Mucosa of rectum (tissue), 2 donors: ENCODE measurements around the gene DDX50.
"Not testable (repeated sequence)": the region's sequence is repeated elsewhere in the genome, so short reads cannot be mapped to it uniquely, and the experiment has no call there.

ENCODE experiments used
- H3K27ac ChIP-seq, 2 donors: one replicate each; pipeline ENCODE4 v1.7.0; 2013; ENCODE audit warnings: inconsistent platforms in 2 of 2, low read depth in 2 of 2, low read length in 2 of 2
- H3K27me3 ChIP-seq, 2 donors: one replicate each; pipeline ENCODE4 v1.7.0; 2013; ENCODE audit warnings: low read length in 2 of 2; ENCODE audit not compliant: control insufficient read depth in 2 of 2, insufficient read depth in 2 of 2
- H3K36me3 ChIP-seq, 2 donors: one replicate each; pipeline ENCODE4 v1.7.0; 2013; ENCODE audit warnings: low read length in 2 of 2; ENCODE audit not compliant: control insufficient read depth in 2 of 2, insufficient read depth in 2 of 2
- H3K4me1 ChIP-seq, 2 donors: one replicate each; pipeline ENCODE4 v1.7.0; 2013; ENCODE audit warnings: low read length in 2 of 2, mild to moderate bottlenecking in 1 of 2; ENCODE audit not compliant: control insufficient read depth in 2 of 2, insufficient read depth in 2 of 2
- H3K4me3 ChIP-seq, 2 donors: one replicate each; pipeline ENCODE4 v1.7.0; 2013; ENCODE audit warnings: low read length in 2 of 2
- H3K9ac ChIP-seq, 2 donors: one replicate each; pipeline ENCODE4 v1.7.0; 2013; ENCODE audit warnings: low read length in 2 of 2, low read depth in 1 of 2, mild to moderate bottlenecking in 1 of 2
- H3K9me3 ChIP-seq, 2 donors: one replicate each; pipeline ENCODE4 v1.7.0; 2013; ENCODE audit warnings: low read length in 2 of 2; ENCODE audit not compliant: control insufficient read depth in 2 of 2
- donor health status: healthy.
- donor health status: Normal muscosa, but diverticular disease.

Gene DDX50, protein sequence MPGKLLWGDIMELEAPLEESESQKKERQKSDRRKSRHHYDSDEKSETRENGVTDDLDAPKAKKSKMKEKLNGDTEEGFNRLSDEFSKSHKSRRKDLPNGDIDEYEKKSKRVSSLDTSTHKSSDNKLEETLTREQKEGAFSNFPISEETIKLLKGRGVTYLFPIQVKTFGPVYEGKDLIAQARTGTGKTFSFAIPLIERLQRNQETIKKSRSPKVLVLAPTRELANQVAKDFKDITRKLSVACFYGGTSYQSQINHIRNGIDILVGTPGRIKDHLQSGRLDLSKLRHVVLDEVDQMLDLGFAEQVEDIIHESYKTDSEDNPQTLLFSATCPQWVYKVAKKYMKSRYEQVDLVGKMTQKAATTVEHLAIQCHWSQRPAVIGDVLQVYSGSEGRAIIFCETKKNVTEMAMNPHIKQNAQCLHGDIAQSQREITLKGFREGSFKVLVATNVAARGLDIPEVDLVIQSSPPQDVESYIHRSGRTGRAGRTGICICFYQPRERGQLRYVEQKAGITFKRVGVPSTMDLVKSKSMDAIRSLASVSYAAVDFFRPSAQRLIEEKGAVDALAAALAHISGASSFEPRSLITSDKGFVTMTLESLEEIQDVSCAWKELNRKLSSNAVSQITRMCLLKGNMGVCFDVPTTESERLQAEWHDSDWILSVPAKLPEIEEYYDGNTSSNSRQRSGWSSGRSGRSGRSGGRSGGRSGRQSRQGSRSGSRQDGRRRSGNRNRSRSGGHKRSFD

DNA sequence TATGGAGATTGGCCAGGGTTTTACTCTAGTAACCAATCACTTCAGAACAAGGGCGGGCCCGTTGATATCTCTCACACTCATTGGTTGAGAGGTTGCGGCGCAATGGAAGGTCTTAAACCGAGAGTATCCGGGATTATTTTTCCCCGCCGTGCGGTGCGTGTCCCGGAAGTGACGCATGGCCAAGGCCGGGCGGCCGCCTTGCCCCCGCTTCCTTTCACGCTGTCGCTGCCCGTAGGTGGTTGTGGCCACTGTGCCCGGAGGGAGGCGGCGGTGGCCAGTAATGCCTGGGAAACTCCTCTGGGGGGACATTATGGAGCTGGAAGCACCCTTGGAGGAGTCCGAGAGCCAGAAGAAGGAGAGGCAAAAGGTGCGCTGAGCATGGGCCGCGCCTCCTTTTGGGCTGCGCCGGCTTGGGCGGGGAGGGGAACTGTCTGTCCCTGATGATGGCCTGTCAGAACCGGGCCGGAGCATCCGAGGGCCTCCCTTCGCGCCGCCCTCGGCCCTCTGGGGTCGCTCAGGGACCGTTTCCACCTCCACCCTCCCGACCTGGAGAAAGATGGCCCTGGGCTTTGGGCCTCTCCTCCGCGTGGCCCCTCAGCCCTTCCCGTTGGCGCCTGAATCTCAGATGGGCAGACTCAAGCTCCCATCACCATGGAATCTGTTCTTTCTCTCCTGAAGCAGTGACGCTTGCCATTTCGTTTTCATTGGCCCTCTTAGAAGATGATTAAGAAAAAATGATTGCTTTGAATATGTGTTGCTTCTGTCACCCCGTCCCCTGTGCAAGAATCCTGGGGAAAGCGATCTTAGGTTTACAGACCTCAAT is at the start of gene DDX50:
Gene DDX50 (plus strand): TSS at position 211 of the 823 bp plus-strand sequence. CDS start 70 bp downstream, at position 281.
- Histone ChIP-seq H3K9ac (peak within 1 kb of the TSS; percentile 92 to 95), H3K4me1 (peaks cover 3 to 17% of the 10 kb centered on the region in 2 donors), H3K9me3 (no peaks in the 10 kb centered on the region), H3K4me3 (peak within 1 kb of the TSS; percentile 82 to 95), H3K36me3 (no peaks in the 10 kb centered on the region), H3K27me3 (no peaks in the 10 kb centered on the region), H3K27ac (peak within 1 kb of the TSS; percentile 98 to 99)

DNA sequence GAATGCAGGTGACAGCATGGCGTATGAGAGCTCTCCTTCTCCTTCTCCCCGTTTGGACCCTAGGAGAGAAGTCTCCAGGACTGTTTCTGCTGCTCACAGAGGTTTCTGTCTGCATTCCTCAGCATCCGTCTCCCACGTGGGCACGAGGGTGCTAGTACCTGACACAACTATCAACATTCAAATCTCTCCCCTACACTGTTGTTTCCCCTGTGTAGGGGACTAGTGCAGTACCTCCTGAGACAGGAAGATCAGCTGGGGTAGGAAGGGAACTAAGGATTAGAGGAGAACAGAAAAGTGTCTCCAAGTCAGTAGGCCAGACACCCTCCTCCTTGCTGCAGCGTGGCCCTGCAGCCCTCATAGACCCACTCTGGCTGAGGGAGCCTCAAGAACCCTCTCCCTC is 44.8 kb upstream of the DDX50 start:
- Histone ChIP-seq H3K36me3 (no peaks in the 10 kb centered on the region), H3K4me3 (no peak overlapping the region), H3K27me3 (no peaks in the 10 kb centered on the region), H3K9ac (no peak overlapping the region), H3K27ac (no peak overlapping the region), H3K4me1 (no peaks in the 10 kb centered on the region), H3K9me3 (peaks cover 3% of the 10 kb centered on the region in 2 donors)

DNA sequence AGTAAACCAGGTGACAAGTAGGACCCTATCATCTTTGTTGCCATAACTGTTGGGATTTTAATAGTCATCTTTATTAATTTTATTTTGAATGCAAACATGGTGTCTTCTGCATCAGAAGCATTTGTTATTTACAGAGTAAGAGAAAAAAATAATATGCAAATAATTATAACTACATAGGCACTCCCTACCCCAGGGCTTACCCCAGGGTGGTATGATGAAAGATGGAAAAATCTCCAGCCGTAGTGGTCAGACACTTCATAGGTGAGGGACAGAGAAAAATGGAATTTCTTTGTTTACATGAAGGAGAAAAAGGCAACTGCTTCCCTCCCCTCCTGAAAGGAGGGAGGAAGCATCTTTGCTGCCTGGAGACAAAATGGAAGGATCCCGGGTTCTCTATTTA is 44.1 kb upstream of the DDX50 start:
- peaks cover 3 to 7% of the 10 kb centered on the region in 2 donors for H3K9me3 ChIP-seq
- H3K4me3 ChIP-seq, result no peak overlapping the region
- H3K36me3 ChIP-seq, result no peaks in the 10 kb centered on the region
- H3K9ac ChIP-seq, result no peak overlapping the region
- no peaks in the 10 kb centered on the region for H3K4me1 ChIP-seq
- H3K27ac ChIP-seq, result no peak overlapping the region
- H3K27me3 ChIP-seq, result no peaks in the 10 kb centered on the region

DNA sequence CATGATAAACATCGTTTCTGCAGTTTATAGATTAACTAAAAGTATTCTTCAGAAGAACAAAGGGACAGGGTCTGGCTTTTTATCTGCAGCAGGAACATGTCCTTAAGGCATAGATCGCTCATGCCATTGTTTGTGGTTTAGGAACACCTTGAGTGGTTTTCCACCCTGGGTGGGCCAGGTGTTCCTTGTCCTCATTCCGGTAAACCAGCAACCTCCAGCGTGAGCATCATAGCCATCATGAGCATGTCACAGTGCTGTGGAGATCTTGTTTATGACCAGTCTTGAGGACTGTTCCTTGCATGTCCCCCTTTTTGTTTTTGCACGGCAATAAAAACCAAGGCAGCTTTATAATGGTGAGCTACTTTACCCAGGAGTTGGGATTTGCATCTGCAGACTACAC is 39.9 kb upstream of the DDX50 start:
- Histone ChIP-seq H3K9me3 (peaks cover 3 to 14% of the 10 kb centered on the region in 2 donors), H3K4me3 (no peak overlapping the region), H3K27ac (no peak overlapping the region), H3K36me3 (no peaks in the 10 kb centered on the region), H3K27me3 (no peaks in the 10 kb centered on the region), H3K9ac (no peak overlapping the region), H3K4me1 (no peaks in the 10 kb centered on the region)

DNA sequence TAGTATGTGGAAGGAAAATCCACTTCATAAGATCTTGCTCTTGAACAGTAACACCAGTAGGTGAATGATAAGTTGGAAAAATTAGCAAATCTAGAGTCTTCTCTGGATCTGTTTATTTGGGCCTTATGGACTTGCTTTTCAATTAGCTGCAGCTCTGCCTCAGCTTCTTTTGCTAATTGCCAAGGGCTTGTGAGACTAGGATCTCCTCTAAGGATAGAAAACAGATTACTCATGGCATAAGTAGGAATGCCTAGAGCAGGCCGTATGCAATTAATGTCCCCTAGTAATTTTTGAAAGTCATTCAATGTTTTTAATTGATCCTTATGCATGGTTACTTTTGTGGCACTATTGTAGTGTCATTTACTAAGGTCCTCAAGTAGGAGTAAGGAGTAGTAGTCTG is 36.5 kb upstream of the DDX50 start:
- H3K36me3 ChIP-seq, result no peaks in the 10 kb centered on the region
- H3K27ac ChIP-seq, result no peak overlapping the region
- peaks cover 3 to 14% of the 10 kb centered on the region in 2 donors for H3K9me3 ChIP-seq
- no peaks in the 10 kb centered on the region for H3K4me1 ChIP-seq
- H3K4me3 ChIP-seq, result no peak overlapping the region
- H3K9ac ChIP-seq, result no peak overlapping the region
- no peaks in the 10 kb centered on the region for H3K27me3 ChIP-seq

DNA sequence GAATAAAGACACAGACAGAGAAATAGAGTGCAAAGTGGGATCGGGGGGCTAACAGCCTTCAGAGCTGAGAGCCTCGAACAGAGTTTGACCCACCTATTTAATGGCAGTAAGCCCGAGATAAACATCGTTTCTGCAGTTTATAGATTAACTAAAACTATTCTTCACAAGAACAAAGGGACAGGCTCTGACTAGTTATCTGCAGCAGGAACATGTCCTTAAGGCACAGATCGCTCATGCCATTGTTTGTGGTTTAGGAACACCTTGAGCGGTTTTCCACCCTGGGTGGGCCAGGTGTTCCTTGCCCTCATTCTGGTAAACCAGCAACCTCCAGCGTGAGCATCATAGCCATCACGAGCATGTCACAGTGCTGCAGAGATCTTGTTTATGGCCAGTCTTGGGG is 32.9 kb upstream of the DDX50 start:
- not testable (repeated sequence) for H3K27me3 ChIP-seq, H3K4me3 ChIP-seq, H3K9ac ChIP-seq, H3K9me3 ChIP-seq, H3K4me1 ChIP-seq, H3K27ac ChIP-seq, H3K36me3 ChIP-seq

DNA sequence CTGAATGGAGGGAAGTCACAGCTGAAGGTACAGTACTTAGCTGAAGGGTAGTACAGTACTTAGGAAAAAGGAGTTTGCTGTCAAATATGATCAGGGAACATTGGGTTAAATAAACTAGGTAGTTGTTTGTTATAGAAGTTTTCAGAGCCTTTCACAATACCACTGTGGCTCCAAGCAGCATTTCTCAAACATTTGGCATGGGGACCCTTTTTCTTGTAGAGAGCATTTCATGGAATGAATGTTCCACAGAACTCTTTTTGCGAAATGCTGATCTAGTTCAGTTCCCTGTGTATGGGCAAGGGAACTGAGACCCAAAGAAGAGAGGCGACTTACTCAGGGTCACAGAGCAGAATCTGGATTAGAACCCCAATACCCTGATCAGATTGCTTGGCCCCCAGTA is 31.5 kb upstream of the DDX50 start:
- Histone ChIP-seq H3K4me1 (no peaks in the 10 kb centered on the region), H3K9me3 (no peaks in the 10 kb centered on the region), H3K27me3 (no peaks in the 10 kb centered on the region), H3K27ac (no peak overlapping the region), H3K9ac (no peak overlapping the region), H3K36me3 (no peaks in the 10 kb centered on the region), H3K4me3 (no peak overlapping the region)

DNA sequence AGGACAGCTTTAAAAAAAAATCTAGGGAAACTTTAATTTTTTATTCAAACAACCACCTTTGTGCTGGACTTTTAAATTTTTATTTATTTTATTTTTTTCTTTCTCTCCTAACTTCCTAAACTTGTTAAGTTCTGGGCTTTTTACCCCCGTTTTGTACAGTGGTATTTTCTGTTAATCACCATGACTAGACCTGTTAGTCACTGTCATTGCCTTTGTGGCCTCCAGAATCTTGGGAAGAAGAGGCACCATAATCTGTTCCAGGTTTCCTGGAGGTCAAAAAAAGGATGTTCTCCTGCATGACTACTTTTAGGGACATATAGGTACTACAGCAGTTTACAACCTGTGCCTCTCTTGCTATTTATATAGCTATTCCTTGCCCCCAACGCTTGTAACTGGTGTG is 31.1 kb upstream of the DDX50 start:
- Histone ChIP-seq H3K27ac (no peak overlapping the region), H3K27me3 (no peaks in the 10 kb centered on the region), H3K36me3 (no peaks in the 10 kb centered on the region), H3K9me3 (no peaks in the 10 kb centered on the region), H3K4me1 (no peaks in the 10 kb centered on the region), H3K4me3 (no peak overlapping the region), H3K9ac (no peak overlapping the region)

DNA sequence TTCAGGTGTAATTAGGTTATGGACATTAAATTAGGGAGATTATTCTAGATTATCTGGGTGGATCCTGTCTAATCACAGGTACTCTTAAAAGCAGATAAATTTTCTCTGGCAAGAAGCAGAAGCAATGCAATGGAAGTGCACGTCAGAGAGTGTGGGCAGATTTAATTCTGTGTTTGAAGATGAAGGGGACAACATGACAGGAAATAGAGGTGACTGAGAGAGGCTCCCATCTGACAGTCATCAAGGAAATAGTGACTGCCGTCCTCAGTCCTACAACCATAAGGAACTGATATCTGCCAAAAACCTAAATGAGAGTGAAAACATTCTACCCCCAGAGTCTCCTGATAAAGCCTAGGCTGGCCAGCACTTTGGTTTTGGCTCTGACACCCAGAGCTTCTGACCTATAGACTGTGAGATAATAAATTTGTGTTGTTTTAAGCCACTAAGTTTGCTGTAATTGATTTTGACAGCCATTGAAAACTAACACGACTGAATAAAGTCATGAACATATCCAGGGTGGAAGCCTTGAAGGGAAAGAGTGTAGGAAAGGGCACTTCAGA is 30.5 kb upstream of the DDX50 start:
- Histone ChIP-seq H3K4me3 (no peak overlapping the region), H3K36me3 (no peaks in the 10 kb centered on the region), H3K9ac (no peak overlapping the region), H3K27me3 (no peaks in the 10 kb centered on the region), H3K9me3 (no peaks in the 10 kb centered on the region), H3K27ac (no peak overlapping the region), H3K4me1 (no peaks in the 10 kb centered on the region)
